GM19438 (cell line): Measurements from ENCODE around the gene SRCAP.
"Not testable (repeated sequence)": the region's sequence is repeated elsewhere in the genome, so short reads cannot be mapped to it uniquely, and the experiment has no call there.

Experiments used
- ATAC-seq: cut with Tn5 transposase; IDR thresholded peaks from one replicate; pipeline ENCODE4 v1.9.1; 2021; ENCODE audit warnings: low read depth; ENCODE audit not compliant: unreplicated experiment

SRCAP gene

DNA sequence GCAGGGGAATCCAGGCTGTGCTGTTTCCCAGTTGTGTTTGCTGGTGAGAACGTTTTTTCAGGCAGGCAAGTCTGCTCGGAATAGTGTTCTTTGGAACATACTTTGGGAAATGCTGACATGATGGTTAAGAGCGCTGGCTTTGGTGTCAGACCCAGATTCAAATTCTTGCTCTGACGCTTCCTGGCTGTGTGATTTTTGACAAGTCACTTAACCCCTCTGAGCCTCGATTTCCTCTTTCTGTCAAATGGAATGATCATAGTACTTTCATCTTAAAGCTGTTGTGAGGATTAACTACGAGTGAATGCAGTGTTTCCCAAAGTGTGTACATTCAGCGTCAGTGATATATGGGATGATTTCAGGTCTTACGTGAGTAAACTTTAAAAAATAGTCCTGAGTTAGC lies 35.9 kb upstream of the SRCAP start:
- no peak for ATAC-seq

DNA sequence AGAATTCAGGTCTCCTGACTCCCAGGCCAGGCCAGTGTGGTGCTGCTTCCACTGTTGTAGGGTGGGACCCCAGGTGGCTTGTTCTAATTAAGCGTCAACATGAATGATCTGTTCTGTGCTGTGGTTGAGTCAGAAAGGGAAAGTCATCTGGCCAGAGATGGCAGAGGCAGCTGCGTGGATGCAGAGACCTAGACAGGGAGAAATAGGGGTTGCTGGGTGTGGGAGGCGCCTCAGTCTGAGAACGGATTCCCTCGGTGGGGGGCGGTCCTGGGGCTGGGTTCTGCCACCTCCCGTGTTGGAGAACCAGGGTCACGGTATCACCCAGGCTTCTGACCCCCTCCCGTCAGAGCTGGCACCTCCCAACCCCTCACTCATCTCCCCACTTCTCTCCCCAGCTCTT lies 35.2 kb upstream of the SRCAP start:
- ATAC-seq = no peak

DNA sequence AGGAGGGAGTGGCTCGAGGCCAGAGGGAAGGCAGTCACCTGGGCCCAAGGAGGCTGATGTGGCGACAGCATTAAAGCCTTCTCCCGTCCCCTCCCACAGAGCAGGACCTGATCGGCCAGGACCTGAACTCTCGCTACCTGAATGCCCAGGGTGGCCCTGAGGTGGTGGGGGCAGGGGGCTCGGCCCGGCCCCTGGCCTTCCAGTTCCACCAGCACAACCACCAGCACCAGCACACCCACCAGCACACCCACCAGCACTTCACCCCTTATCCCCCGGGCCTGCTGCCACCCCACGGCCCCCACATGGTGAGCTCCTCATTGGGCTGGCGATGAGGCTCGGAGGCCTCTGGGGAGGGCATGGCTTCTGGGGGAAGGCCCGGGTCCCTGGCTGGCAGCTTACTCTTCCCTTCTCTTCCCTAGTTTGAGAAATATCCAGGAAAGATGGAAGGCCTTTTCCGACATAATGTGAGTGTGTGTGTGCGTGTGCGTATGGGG lies 34.3 kb upstream of the SRCAP start:
- ATAC-seq = no peak

DNA sequence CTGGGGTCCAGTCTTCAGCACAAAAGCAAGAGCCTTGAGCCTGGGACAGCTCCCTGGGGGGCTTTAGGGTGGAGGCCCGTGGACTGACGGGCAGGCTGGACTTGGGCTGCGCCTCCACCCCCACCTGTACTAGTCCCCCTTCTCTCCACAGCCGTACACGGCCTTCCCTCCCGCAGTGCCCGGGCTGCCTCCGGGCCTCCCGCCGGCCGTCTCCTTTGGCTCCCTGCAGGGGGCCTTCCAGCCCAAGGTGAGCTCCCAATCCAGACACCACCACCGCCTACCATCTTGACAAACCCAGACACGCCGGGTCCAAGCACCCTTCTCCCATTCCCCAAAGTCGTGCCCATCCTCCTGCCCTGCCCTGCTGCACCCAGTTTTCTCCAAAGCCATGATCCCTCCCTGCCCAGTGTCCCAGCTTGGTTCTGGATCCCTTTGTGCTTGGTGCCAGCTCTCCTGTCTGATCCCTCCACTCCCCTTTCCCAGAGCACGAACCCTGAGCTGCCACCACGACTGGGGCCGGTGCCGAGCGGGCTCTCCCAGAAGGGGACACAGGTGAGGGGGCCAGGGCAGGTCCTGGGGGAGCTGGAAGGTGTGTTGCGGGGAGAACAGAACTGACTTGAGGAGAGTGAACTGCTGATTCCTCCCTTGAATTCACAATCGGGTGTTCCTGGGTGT lies 33.7 kb upstream of the SRCAP start:
- no peak for ATAC-seq

DNA sequence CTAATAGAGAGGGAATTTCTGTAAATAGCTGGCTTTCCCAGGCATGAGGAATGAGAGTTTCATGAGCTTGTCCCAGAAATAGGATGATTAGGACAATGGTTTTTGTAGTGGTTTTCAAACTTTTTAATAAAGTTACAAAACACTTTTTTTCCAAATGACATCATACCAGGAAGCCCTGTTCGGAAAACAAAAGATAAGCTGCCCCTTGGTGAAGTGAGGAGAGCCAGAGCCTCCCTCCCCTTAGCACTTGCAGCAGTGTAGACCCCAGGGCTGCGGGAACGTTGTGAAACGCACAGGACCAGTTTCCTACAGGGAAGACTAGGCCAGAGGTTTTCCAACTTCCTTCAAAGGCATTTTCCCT lies 33.2 kb upstream of the SRCAP start:
- ATAC-seq = no peak

DNA sequence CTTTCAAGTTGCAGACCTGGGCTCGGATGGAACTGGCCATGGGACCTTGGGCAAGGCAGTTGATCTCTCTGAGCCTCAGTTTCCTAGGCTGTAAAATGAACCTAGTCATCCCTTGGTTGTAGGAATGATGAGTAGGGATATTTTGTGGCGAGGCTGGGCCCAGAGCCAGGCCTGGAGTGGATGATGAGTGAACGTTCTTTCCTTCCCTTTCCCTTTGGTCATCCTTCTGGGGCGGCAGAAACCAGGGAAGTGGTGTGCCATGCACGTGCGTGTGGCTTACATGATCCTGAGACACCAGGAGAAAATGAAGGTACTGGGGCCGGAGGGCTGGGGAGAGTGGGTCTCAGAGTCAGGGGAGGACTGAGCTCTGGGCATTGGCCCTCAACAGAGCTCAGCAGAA lies 32.3 kb upstream of the SRCAP start:
- no peak for ATAC-seq

DNA sequence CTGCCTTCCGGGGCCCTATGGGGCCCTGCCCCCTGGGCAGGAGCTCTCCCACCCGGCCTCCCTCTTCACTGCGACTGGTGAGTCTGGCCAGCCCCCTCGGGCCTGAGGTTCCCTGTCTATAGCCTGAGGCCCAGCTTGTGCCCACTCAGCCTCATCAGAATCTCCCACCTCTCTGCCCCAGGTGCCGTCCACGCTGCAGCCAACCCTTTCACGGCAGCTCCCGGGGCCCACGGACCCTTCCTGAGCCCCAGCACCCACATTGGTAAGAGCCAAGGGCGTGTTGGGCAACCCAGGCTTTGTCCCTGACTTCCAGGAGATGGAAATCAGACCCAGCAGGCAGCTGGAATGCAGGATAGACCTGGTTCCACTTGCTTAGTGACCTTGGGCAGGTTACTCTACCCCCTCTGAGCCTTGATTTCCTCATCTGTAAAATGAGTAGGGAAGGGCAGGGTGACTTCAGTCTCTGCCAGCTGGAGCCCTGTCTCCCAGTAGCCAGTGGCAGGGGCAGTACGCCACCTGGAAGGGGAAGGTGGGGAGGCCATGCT lies 31.5 kb upstream of the SRCAP start:
- ATAC-seq = no peak

DNA sequence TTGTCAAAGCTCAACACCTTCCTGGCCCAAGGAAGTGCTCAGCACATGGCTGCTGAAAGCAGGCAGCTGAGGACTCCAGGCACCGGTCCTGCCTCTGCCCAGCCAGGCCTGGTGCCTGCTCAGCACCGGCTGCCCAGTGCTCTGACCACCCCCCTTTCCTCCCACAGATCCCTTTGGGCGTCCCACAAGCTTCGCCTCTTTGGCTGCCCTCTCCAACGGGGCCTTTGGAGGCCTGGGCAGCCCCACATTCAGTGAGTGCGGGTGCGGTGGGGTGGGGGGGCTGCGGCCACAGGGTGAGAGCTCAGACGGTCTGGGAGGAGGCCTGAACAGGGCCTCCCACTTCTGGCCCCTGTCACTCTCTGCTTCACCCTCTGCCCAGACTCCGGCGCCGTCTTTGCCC lies 30.6 kb upstream of the SRCAP start:
- ATAC-seq = no peak

DNA sequence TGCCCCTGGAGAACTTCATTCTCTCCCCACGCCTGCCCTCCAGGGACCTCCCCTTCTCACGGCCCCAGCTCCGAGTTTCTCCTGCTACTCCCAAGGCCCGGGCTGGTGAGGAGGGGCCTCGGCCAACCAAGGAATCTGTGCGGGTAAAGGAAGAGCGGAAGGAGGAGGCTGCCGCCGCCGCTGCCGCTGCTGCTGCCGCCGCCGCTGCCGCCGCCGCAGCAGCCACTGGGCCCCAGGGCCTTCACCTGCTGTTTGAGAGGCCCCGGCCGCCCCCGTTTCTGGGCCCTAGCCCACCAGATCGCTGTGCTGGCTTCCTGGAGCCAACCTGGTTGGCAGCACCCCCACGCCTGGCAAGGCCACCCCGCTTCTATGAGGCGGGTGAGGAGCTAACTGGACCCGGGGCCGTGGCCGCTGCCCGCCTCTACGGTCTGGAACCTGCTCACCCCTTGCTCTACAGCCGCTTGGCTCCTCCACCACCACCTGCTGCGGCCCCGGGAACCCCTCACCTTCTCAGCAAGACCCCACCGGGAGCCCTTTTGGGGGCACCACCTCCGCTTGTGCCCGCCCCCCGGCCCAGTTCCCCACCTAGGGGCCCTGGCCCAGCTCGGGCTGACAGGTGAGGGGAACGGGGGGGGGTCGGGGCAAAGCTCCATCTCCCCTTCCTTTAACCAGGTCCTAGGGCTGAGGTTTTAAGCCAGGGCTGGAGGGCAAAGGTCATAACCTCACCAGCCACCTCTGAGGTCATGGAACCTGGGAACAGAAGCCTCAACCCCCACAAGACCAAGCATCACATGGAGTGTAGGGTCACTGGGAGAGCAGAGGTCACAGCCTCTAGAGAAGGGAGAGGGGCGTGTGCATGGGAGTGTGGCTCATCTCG lies 29.7 kb upstream of the SRCAP start:
- no peak for ATAC-seq

DNA sequence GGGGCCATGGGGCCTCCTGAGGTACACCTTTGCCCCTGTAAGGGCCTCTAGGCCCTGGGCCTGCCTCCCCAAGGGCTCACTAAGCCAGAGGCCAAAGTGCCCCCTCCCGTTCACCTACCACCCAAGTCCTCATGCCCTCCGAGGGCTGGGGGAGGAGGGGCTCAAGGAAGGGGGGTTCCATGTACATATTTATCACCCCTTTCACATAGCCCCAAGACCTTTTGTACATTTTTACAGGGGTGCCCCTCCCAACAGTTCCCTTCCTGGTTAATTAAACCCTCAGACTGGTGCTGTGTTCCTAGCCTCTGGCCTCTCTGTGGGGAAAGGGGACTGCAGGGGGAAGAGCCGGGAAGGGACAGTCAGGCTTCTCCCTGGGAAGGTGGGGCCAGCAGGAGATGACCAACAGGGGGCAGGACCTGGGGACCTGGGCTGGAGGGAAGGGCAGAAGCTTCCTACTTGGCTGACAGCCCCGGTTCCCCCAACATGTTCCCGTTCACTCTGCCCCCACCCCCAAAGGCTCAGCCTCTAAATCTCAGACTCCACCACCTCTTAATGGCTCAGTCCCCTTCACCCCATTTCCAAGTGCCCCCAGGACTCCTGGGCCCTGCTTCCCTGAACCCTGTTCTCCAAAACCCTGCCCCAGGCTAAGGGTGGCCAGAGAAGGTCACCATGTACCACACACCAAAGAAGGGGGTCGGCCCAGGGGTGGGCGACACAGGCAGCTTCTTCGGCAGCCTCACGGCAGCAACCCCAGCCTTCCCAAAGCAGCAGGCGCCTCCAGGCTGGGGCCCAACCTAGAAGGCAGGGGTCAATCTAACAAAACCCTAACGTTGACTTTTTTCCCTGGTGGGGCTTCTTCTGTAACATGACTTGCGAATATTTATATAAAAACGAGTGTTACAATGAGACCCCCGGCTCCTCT lies 28.8 kb upstream of the SRCAP start:
- ATAC-seq = no peak

DNA sequence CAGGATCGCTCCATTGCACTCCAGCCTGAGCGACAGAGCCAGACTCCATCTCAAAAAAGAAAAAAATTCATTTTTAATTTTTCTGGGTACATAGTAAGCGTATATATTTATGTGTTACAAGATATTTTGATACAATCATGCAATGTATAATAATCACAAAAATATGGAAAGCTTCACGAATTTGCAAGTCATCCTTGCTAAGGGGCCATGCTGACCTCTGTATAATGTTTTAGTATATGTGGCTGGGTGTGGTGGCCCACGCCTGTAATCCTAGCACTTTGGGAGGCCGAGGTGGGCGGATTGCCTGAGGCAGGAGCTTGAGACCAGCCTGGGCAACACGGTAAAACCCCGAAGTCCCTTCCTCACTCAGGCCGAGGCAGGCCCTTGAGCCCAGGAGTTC lies 23.8 kb upstream of the SRCAP start:
- no peak for ATAC-seq

DNA sequence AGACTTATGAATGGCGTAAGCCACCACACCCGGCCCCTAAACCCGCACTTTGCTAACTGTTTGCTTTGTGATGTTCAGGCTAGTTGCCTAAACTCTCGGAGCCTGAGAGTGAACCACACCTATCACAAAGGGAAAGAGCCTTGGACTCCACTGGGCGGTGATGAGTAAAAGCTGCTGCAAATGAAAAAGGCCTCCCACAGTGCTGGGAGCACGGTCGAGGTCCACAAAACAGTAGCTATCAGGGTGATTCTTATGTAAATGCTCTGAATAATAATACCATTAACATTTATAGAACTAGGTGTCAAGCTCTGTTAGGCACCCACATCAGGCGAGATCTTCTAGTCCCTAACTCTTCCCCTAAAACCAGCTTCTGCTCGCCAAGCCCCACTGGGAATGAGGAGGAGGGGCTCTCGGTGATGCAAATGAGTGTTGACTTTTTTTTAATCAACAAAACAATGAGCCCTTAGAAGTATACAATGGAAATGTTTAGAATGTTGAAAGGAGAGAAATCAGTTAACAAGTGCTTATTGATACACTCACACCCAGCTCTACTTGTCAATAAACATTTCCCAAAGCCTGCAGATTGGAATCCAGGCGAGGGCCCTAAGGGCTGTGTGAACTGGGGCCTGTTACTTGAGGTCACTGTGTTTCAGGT lies 20.9 kb upstream of the SRCAP start:
- no peak for ATAC-seq

DNA sequence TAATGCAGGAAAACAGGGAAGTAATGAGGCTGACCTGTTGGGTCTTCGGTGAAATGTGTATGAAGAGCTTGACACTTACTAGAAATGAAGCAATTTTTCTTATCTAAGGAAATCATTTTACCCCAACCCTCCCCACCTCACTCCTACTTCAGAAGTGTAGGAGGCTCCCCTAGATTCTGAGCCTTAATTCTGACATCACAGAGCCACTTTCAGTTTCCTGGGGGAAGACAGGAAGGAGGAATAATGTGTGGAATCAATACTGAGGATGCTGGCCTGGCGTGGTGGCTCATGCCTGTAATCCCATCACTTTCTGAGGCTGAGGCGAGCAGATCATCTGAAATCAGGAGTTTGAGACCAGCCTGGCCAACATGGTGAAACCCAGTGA lies 20.4 kb upstream of the SRCAP start:
- no peak for ATAC-seq

DNA sequence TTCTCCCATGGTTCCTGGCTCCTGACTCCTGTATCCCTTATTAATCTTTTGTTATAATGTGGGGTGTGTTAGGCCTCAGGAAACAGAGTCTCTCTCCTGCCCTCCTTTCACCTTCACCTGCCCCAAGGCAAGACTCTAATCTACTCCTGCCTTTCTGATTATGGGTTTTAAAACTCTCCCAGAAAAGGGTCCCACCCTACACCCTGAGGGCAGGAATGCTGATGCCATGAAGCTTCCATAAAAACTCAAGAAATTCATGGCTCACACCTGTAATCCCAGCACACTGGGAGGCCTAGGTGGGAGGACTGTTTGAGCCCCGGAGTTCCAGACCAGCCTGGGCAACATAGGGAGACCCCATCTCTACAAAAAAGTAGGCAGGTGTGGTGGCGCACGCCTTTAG lies 18.6 kb upstream of the SRCAP start:
- no peak for ATAC-seq

DNA sequence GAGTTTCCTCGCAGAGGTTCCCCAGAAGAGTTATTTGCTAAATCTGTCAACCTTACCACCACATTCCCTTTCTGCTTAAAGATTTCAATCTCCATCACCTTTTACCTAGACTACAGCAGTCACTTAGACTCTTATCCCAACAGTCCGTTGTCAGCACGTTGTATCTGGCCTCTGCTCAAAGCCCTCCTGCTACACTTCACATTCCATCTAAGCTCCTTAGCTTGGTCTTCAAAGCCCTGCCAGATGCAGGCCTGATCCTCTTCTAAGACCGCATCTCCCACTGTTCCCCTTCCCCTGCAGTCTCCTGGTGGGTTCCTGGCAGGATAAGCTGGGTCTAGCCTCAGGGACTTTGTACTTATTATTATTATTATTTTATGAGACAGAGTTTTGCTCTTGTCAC lies 10.3 kb upstream of the SRCAP start:
- ATAC-seq = no peak

DNA sequence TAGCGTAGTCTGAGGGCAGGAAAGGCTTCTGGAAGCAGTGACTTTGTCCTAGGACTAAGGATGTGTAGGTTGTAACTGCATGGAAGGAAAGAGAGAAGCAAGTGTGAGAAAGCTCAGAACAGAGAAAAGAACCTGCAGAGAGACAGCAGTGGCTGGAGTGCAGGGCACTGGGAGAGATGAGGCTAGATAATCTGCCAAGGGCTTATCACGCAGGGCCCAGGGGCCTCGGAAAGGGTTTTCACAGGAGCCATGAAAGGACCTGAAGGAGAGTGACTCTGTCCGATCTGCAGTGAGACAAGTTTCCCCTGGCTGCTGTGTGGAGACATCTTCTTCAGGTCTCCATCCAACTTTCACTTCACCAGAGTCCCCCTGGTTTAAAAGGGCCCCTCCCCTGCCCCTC lies 7.1 kb upstream of the SRCAP start:
- no peak for ATAC-seq

DNA sequence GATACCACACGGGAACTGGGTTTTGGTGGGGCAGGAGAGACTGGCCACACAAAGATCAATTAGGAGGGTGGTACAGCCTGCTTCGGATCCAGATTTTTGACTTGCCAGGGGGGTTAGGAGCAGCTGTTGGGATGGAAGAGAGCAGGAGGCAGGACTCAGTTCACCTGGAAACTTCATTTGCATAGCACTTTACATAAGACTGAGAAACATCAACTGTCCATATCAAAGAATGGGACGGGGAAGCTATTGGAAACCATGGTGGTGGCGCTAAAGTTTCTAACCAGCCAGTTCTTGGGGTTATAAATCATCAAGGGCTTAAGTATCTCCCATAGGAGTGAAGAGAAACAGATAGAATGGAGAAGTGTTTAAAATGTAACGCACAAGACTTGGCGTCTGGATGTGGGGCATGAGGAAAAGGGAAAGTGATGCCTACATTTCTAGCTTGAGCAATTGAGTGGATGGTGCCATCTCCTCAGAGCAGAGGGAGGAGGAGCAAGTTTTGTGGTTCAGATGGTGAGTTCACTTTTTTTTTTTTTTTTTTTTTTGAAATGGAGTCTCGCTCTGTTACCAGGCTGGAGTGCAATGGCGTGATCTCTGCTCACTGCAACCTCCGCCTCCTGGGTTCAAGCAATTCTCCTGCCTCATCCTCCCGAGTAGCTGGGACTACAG lies 6.4 kb upstream of the SRCAP start:
- no peak for ATAC-seq

DNA sequence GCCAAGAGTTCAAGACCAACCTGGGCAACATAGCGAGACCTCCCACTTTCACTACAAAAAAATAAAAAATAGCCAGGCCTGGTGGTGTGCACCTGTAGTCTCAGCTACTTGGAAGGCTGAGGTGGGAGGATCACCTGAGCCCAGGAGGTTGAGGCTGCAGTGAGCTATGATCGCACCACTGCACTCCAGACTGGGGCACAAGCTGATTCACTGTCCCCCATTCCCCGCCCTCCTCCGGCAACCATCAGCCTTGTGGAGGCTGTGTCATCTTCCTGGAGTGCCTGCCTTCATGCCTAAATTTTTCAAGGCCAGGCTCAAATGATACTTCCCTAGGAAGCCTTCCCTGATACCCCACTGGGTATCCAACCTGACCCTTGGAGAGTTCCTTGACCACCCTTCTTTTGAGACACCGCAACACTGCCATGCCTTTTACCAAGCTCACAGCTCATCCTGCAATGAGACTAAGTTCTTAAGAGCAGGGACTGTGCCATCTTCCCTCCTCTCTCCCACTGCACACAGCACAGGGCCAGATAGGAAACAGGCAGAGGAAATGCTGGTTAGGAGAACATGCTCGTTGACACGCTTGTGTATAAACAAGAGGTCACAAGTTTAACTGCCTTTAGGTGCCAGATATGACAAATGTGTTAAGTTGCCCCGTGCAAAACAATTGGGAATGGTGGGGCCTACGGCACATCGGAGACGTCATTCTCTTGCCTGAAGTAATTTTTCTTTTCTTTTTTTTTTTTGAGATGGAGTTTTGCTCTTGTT lies 3.9 kb upstream of the SRCAP start:
- no peak for ATAC-seq

DNA sequence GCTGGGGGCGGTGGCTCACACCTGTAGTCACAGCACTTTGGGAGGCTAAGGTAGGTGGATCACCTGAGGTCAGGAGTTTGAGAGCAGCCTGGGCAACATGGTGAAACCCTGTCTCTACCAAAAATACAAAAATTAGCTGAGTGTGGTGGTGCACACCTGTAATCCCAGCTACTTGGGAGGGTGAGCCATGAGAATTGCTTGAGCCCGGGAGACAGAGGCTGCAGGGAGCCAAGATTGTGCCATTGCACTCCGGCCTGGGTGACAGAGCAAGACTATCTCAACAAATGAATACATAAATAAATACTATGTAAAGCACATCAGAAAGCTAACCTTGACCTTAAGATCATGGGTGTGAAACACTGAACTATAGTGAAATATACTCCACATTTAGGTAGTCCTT lies 2.3 kb upstream of the SRCAP start:
- not testable (repeated sequence) for ATAC-seq
